ENCODE measurements around the gene ANKS1B. TPM values are rescaled to one million over a fixed set of nuclear protein-coding genes. Genes with fewer than 3 reads are reported as not detected.

Gene ANKS1B
- total and polyA plus RNA-seq, 11 donors = 0.62 to 5.8 (median 1.8) TPM

DNA sequence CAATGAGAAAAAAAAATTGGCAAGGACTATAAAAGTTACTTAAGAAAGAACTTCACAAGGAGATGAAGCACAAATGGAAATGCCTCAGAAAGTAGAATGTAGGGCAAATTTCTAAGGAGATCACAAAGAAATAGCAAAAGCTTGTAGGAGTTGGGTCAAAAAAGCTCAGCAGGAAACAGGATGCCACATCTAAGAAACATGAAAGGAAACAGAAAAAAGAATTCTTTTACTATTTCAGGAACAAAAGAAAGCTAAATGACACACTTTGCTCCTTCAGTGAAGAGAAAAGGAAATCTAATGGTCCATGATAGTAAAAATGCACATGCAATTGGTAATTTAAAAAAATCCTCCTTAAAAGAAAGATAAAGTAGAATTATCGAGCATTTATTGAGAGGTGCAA, 789.3 kb downstream of the ANKS1B start:
- no peak overlapping the region for H3K27ac ChIP-seq
- H3K27me3 ChIP-seq = no peaks in the 10 kb centered on the region
- no peaks in the 10 kb centered on the region for H3K4me1 ChIP-seq
- peaks cover 0 to 11% (median 0%) of the 10 kb centered on the region in 12 donors for H3K9me3 ChIP-seq
- no peak for ATAC-seq
- H3K36me3 ChIP-seq = no peaks in the 10 kb centered on the region
- 42 to 93% (median 85%) methylated on average over 1 of the region's 1 CpG for WGBS, 4 donors
- H3K4me3 ChIP-seq = no peak overlapping the region
- no peak for DNase-seq
- TF ChIP-seq POLR2A (IDR thresholded peaks at IDR 0.05) = no peak
- TF ChIP-seq, protein P1, sequence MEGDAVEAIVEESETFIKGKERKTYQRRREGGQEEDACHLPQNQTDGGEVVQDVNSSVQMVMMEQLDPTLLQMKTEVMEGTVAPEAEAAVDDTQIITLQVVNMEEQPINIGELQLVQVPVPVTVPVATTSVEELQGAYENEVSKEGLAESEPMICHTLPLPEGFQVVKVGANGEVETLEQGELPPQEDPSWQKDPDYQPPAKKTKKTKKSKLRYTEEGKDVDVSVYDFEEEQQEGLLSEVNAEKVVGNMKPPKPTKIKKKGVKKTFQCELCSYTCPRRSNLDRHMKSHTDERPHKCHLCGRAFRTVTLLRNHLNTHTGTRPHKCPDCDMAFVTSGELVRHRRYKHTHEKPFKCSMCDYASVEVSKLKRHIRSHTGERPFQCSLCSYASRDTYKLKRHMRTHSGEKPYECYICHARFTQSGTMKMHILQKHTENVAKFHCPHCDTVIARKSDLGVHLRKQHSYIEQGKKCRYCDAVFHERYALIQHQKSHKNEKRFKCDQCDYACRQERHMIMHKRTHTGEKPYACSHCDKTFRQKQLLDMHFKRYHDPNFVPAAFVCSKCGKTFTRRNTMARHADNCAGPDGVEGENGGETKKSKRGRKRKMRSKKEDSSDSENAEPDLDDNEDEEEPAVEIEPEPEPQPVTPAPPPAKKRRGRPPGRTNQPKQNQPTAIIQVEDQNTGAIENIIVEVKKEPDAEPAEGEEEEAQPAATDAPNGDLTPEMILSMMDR (IDR thresholded peaks at IDR 0.05) = no peak
- intact Hi-C loops (cut with DNase I) = no loop called here

DNA sequence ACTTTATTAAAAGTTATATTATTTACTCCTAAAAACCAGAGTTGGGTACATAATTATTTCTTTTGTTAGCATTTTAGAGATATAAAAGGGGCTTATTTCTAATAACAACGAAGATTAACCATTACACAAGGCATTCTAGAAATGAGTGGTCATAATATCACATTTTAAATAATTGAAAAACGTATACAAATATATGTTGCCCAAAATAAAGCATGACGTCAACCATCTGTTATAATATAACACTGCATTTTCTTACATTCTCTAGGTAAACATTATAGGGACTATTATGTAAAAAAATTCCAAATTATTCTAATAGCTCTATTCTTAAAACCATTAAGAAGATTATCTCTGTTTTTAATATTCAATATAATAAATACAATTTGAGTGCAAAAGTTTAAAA, 792.2 kb downstream of the ANKS1B start:
- WGBS, 4 donors = 45 to 67% (median 55%) methylated on average over 3 of the region's 3 CpGs
- TF ChIP-seq, protein P1 (IDR thresholded peaks at IDR 0.05) = no peak
- TF ChIP-seq POLR2A (IDR thresholded peaks at IDR 0.05) = no peak
- Histone ChIP-seq H3K27ac (no peak overlapping the region), H3K4me3 (no peak overlapping the region), H3K27me3 (no peaks in the 10 kb centered on the region), H3K36me3 (no peaks in the 10 kb centered on the region), H3K9me3 (peaks cover 0 to 19% (median 0%) of the 10 kb centered on the region in 12 donors), H3K4me1 (no peaks in the 10 kb centered on the region)
- DNase-seq = no peak
- ATAC-seq = no peak
- intact Hi-C loops (cut with DNase I) = no loop called here

DNA sequence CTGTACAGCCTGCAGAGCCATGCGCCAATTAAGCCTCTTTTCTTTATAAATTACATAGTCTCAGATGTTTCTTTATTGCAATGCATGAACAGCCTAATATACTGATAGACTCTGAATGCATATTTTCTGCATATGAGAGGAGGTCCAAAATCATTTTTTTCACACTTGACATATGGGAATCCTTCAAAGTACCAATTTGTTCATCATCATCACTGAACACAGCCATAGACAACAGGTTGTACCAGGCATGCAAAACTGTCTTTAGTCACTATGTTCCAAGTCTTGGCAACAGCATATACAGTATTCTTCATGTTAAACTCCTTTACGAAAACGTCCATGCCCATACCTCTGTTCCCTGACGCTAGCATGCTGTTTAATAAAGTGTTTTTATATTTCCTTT, 807.9 kb downstream of the ANKS1B start:
- TF ChIP-seq, protein P1 (IDR thresholded peaks at IDR 0.05) = no peak
- no peak for TF ChIP-seq POLR2A (IDR thresholded peaks at IDR 0.05)
- H3K27ac ChIP-seq = no peak overlapping the region
- H3K9me3 ChIP-seq = peaks cover 0 to 6% (median 0%) of the 10 kb centered on the region in 12 donors
- H3K27me3 ChIP-seq = no peaks in the 10 kb centered on the region
- intact Hi-C loops (cut with DNase I) = loop anchor here in 1 of 10 donors (10.0 kb wide), 1 partner anchor 132 kb away; no protein-coding TSS in a partner anchor
- H3K4me1 ChIP-seq = no peaks in the 10 kb centered on the region
- ATAC-seq (no peak), DNase-seq (no peak)
- no peaks in the 10 kb centered on the region for H3K36me3 ChIP-seq
- WGBS, 4 donors = 81 to 86% (median 83%) methylated on average over 4 of the region's 4 CpGs
- H3K4me3 ChIP-seq = no peak overlapping the region

DNA sequence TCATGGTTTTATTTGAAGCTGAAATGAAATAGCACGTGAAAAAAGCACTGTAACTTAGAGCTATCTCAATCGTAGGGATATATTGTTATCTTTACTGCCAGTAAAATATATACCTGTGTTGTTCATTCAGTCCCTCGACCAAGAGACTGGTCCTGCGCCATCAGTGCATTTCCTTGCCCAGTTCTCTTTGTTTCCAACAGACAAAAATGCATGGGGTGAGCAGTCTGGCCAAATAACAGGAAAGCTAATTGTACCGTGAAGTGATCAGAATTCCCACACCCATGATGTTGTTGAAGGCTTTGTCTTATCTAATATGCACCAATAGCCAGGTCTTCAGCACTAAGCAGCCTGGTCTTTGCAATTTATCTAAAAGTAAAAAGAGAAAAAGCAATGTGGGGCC, 814.3 kb downstream of the ANKS1B start:
- intact Hi-C loops (cut with DNase I) = loop anchor here in 1 of 10 donors (10.0 kb wide), 1 partner anchor 126 kb away; no protein-coding TSS in a partner anchor
- 70 to 77% (median 74%) methylated on average over 5 of the region's 5 CpGs for WGBS, 4 donors

More for the DNA sequence above, 814.3 kb downstream of the ANKS1B start:
- ATAC-seq (no peak), DNase-seq (no peak)
- H3K4me1 ChIP-seq = no peaks in the 10 kb centered on the region
- TF ChIP-seq POLR2A (IDR thresholded peaks at IDR 0.05) = no peak
- TF ChIP-seq, protein P1 (IDR thresholded peaks at IDR 0.05) = no peak
- H3K36me3 ChIP-seq = no peaks in the 10 kb centered on the region
- no peaks in the 10 kb centered on the region for H3K27me3 ChIP-seq
- H3K27ac ChIP-seq = no peak overlapping the region
- no peaks in the 10 kb centered on the region for H3K9me3 ChIP-seq
- no peak overlapping the region for H3K4me3 ChIP-seq
